GM21528 (cell line): ENCODE data around the gene UGT1A10.
"Not testable (repeated sequence)": the region's sequence is repeated elsewhere in the genome, so short reads cannot be mapped to it uniquely, and the experiment has no call there.

Source experiments
- ATAC-seq: cut with Tn5 transposase; IDR thresholded peaks from one replicate; pipeline ENCODE4 v1.9.1; 2021; ENCODE audit warnings: mild to moderate bottlenecking, moderate library complexity; ENCODE audit not compliant: unreplicated experiment, low FRiP score

UGT1A10 gene

DNA sequence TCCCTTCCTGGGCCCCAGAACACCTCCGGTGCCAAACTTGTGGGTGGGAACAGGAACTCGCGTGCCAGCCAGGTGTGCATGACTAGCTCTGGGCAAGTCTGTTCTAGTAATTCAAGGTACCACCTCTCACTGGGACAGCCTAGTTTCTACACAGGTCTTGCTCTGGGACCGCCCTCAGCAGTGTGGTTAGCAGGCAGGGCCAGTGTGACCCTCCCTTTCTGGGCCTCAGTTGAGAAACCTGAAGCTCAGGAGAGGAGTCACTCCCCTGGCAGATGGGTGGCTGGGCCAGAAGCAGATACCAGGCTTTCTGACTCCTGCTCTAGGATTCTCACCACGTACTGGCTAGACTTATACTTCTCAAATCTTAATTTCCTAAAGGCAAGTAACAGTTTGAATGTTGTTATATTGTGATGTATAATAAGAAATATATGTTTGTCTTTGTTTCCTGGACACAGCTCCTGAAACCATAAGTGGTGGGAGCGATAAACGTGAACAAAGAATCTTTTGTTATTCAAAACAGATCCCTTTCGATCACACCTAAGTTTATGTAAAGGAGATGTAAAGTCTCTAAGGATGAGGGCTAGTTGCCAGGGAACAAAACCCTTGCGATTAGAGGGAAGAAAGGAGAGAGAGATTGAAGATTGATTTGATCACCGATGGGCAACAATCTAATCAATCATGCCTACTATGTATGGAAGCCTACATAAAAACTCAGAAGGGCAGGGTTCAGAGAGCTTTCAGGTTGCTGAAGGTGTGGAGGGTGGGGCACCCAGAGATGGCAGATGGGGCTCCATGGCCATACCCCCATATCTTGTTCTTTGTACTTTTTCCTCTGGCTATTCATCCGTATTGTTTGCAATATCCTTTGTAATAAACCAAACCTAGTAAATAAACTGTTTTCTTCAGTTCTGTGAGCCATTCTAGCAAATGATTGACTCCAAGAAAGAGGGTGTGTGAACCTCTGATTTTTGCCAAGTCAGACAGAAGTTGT, 55.5 kb downstream of the UGT1A10 start:
- ATAC-seq: no peak

GRCh38 chr2:233692648-233693047, 56.4 kb downstream of the UGT1A10 start, which contains the start of gene UGT1A6:
TSS of gene UGT1A6 (plus strand) at chr2:233692890. CDS start at chr2:233693005, 115 bp downstream.
- ATAC-seq: no peak

GRCh38 chr2:233693963-233694362, 57.7 kb downstream of the UGT1A10 start:
- no peak for ATAC-seq

- no peak for ATAC-seq
Measured at GRCh38 chr2:233698740-233699139, 62.5 kb downstream of the UGT1A10 start.

DNA sequence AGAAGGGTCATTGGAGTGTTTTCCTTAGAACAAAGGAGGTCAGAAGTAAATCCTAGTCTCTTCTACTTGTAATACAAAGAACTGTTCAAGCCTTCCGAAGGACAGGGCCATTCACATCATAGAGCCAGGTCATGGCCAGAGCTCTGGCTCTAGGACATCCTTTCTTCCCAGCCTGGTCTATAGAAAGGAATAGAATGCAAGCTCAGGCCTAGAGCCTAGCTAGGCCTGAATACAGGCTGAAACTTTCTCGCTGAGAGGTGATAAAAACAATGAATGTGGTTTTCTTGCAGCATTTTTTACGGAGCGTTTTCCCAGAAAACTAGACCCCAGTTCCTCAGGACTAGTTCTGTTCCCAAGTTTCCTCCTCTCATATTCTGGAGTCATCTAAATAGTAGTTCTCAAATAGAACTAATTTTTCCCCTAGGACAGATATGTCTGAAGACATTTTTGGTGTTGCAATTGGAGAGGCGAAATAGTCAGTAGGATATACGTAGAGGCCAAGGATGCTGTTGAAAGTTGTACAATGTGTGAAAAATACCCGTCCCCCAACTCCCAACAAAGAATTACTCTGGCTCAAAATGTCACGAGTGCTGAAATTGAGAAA, 63.3 kb downstream of the UGT1A10 start:
- ATAC-seq: no peak

GRCh38 chr2:233700028-233700635, 63.9 kb downstream of the UGT1A10 start:
- no peak for ATAC-seq

- not testable (repeated sequence) for ATAC-seq
Measured at GRCh38 chr2:233700842-233701241, 64.6 kb downstream of the UGT1A10 start.

- ATAC-seq: no peak
Measured at GRCh38 chr2:233702238-233702637, 66.0 kb downstream of the UGT1A10 start.

DNA sequence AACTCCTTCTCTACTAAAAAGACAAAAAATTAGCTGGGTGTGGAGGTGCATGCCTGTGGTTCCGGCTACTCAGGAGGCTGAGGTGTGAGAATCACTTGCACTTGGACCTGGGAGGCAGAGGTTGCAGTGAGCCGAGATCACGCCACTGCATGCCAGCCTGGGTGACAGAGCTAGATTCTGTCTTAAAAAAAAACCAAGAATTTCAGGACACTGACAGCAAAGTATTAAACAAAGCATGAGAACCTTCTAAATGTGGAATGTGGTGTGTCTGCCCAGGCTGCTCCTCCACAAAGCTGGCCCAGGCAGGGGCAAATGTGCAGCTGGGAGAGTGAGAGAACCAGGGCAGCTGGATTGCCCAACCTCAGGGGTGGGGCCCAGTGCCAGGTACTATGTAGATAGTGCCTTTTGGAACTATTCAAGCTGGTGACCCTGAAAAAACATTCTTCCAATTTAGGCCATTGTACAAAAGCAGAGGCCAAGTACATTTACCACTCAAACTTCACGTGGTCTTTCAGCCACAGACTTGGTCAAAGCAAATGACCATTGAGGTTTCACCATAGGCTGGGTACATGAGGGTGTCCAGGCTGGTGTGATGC, 69.8 kb downstream of the UGT1A10 start:
- no peak for ATAC-seq

DNA sequence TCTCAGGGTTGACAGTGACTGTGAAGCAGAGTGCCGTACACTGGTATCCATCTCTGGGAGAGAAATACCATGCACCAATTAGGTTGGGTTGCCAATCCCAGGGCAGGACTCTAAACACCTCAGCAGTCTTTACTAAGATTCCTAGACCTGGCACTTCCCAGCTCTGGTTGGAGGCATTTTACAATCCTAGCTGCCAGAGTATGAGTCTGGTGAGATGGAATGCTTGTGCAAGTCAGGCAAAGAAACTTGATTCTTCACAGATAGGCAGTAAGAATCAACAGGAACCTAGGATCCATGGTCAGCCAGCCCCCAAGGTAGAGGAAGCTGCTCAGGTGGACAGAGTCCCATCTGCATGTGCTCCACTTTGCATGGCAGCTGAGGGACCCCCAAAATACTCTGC, 70.5 kb downstream of the UGT1A10 start:
- ATAC-seq: no peak

DNA sequence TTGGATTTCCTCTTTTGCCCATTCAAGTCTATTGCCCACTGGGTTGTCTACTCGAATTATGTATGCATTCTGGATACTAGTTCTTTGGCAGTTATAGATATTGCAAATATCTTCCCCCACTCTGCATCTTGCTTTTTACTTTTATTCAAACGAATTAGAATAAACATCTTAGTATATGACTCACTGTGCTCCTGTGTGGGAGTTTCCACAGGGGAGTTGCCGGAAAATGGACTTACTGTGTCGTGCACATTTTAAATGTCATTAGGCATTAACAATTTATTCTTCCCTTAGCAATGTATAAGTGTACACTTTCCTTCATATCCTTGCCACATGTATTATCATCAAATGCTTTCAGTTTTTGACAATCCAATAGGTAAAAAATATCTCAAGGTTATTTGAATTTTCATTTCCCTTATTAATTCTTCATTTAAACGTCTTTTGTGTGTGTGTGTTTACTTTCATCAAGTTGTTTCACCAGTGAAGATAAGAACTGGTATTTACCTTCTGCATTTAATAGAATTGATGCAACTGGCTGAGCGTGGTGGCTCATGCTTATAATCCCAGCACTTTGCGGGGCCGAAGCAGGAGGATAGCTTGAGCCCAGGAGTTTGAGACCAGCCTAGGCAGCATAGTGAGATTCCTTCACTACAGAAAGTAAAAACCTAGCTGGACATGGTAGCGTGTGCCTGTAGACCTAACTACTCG, 71.8 kb downstream of the UGT1A10 start:
- ATAC-seq: no peak

DNA sequence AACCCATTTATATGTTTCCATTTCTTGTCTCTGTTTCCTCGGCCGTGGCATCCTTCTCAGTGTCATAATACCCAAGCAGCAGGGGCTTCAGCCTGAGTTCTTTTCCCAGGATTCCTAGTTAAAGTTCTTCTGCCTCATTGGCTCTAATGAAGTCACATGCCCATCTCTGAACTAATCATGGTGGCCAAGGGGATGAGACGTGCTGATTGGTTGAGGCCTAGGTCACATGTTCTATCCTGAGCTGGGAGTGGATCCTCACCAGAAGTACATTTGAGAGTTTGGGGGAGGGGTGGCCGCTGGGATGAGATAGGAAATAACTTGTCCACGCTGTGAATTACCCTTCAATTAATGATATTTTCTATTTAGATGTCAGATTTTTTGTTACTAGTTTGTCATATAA, 72.7 kb downstream of the UGT1A10 start:
- ATAC-seq: no peak

DNA sequence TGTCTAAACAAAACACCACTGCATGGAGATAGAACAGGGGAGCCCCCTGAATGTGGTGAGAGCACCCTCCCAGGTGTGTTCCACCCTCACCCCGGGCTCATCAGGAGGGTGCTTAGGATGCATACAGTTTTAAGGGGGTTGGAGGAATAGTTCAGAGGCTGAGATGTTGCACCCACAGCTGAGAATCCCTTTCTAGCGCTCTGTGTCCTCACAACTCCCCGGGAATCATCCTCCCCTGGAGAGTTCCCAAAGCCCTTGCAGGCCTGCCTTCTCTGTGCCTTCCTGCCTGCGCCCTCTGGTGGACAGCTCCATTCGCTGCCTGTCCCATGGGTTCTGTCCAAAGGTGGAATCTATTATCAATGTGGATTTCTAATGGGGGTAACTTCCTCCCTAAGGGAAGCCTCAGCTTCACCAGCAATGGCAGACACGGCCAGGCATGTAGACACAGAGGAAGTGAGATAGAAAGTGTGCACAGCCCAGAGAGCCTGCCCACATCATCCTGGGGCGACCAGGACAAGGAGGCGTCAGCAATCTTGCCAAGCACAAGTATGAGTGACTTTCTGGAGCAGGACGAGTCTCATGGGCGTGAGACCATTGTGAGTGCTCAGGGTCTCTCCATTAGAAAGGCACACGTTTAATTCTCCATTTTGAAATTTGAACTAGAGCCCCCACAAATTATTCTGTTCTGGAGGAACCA, 75.2 kb downstream of the UGT1A10 start:
- no peak for ATAC-seq

- ATAC-seq: no peak
Measured at GRCh38 chr2:233712611-233713261, 76.5 kb downstream of the UGT1A10 start, which contains the start of gene UGT1A5. TSS of gene UGT1A5 (plus strand) at chr2:233712907. CDS start at chr2:233712992, 85 bp downstream.

DNA sequence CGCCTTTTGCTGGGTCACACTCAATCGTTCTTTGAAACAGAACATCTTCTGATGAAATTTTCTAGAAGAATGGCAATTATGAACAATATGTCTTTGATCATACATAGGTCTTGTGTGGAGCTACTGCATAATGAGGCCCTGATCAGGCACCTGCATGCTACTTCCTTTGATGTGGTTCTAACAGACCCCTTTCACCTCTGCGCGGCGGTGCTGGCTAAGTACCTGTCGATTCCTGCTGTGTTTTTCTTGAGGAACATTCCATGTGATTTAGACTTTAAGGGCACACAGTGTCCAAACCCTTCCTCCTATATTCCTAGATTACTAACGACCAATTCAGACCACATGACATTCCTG, 77.0 kb downstream of the UGT1A10 start:
- no peak for ATAC-seq

DNA sequence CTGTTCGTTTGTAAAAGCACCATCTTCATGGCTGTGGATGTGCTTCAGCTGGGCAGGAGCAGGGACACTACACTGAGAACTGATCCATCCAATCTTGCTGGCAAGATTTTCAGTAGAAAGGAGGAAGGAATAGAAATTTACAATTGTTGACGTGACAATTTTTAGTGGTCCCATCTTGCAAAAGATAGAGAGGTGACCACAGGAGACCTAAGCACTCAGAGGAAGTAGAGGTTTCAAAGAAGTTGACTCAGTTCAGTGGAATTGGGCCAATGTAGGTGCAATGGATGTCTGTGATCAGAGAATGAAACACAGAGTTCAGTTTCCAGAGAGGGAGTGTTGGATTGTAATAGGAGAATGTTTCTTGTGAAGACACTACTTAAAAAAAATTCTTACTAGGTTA, 77.9 kb downstream of the UGT1A10 start:
- no peak for ATAC-seq

DNA sequence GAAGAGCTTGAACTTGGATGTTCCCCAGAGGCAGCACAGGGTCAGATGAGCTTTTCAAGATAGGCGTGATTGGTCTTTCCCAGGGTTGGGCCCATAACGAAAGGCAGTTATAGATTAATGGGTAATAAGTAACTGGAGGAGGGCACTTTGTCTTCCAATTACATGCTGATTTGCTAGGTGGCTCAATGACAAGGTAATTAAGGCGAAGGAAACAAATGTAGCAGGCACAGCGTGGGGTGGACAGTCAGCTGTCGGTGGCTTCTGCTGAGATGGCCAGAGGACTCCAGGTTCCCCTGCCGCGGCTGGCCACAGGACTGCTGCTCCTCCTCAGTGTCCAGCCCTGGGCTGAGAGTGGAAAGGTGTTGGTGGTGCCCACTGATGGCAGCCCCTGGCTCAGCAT, 82.3 kb downstream of the UGT1A10 start, which contains the start of gene UGT1A4:
TSS of gene UGT1A4 (plus strand) at position 185 of the 400 bp plus-strand sequence. CDS start at position 270, 85 bp downstream.
- ATAC-seq: no peak

DNA sequence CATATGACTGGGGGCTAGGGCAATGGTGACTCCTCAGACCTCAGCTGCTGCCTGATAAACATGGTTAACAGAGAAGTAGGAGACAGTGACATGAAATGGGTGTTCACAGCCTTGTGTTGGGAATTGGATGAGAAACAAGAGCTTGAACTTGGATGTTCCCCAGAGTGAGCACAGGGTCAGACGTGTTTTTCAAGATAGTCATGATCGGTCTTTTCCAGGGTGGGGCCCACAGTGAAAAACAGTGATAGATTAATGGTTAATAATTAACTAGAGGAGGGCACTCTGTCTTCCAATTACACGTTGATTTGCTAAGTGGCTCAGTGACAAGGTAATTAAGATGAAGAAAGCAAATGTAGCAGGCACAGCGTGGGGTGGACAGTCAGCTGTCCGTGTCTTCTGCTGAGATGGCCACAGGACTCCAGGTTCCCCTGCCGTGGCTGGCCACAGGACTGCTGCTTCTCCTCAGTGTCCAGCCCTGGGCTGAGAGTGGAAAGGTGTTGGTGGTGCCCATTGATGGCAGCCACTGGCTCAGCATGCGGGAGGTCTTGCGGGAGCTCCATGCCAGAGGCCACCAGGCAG, 92.6 kb downstream of the UGT1A10 start, which contains the start of gene UGT1A3:
TSS of gene UGT1A3 (plus strand) at position 320 of the 579 bp plus-strand sequence. CDS start at position 405, 85 bp downstream.
- ATAC-seq: no peak
